Measurements from ENCODE around the gene BCAR1. TPM values are rescaled to one million over a fixed set of nuclear protein-coding genes. Genes with fewer than 3 reads are reported as not detected.

The BCAR1 gene
- polyA plus RNA-seq, 2 donors = 20.2 to 25.7 TPM

DNA sequence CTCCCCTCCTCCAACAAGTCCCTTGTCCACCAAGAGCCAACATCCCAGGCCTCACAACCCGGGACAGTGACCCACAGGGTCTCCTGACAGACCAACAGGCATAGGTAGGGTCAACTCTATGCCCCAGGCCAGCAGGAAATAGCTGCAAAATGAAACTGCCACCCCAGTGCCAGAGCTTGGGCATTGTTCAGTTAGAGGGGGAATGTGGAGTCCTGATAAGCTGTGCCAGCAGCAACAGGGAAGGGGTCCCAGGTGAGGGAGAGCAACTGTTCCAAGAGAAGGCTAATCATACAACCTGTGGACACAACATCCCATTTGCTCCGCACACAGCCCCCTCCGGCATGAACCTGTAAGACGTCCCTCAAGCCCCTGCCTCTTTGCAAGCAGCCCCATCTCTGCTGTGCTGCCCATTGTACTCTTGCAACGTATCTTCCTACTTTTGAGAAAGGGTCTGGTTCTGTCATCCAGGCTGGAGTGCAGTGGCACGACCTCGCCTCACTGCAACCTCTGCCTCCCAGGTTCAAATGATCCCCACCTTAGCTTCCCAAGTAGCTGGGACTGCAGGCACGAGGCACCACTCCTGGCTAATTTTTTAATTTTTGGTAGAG lies 61.7 kb downstream of the BCAR1 start:
- H3K4me3 ChIP-seq (ENCODE audit: low read depth in 1 of 2, low read length in 2 of 2) = no peak overlapping the region
- H3K9me3 ChIP-seq (ENCODE audit: control insufficient read depth in 2 of 2, insufficient read depth in 1 of 2, low read depth in 1 of 2, low read length in 1 of 2) = peaks cover 0 to 2% of the 10 kb centered on the region in 2 donors
- peaks cover 0 to 4% of the 10 kb centered on the region in 2 donors for H3K4me1 ChIP-seq (ENCODE audit: control insufficient read depth in 2 of 2, insufficient read depth in 2 of 2, low read length in 1 of 2)
- H3K27me3 ChIP-seq (ENCODE audit: control insufficient read depth in 1 of 2, insufficient read depth in 2 of 2, low read length in 2 of 2) = no peaks in the 10 kb centered on the region
- H3K36me3 ChIP-seq (ENCODE audit: control insufficient read depth in 2 of 2, insufficient read depth in 2 of 2, low read length in 1 of 2) = no peaks in the 10 kb centered on the region
- H3K27ac ChIP-seq (ENCODE audit: low read depth in 2 of 2, low read length in 1 of 2) = no peak overlapping the region
- 80 to 87% methylated on average over 8 of the region's 8 CpGs for WGBS, 2 donors

DNA sequence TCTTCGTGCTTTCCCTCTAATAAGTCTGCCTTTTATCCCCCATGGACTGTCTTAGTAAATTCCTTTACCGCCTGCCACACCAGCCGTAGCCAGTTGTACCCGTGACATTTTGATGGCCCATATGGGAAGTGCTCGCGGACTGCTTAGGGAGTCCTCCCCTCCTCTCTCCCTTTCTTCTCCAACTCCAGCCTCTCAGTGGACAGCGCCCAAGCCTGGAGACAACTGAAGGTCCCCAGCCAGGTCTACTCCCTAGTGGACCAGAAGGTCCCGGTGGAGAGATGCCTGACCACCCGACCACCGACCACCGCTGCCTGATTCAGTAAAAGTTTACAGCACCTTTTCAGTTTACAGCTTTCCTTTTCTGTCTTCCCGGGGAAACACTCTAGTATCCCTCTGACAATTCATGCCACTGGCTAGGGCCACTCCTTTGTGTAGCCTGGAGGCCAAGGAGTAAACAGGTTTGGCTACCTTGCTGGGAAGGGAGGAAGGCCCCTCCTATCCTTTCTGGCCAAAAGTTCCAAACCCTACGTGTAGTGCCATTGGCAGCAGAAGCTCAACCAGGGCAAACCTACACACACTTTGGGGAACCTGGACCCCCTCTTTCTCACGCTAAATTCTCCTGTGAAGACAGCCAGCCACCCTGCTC lies 62.5 kb downstream of the BCAR1 start:
- 83 to 87% methylated on average over 14 of the region's 14 CpGs for WGBS, 2 donors

DNA sequence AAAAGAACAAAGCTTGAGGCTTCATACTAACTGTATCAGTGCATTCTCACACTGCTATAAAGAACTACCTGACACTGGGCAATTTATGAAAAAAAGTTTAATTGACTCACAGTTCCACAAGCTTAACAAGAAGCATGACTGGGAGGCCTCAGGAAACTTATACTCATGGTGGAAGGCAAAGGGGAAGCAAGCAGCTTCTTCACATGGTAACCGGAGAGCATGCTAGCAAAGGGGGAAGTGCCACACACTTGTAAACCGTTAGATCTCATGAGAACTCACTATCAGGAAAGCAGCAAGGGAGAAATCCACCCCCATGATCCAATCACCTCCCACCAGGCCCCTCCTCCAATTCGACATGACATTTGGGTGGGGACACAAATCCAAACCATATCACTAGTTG lies 69.8 kb downstream of the BCAR1 start:
- Histone ChIP-seq H3K27ac (ENCODE audit: low read depth in 2 of 2, low read length in 1 of 2) (no peak overlapping the region), H3K9me3 (ENCODE audit: control insufficient read depth in 2 of 2, insufficient read depth in 1 of 2, low read depth in 1 of 2, low read length in 1 of 2) (peaks cover under 1 to 2% of the 10 kb centered on the region in 2 donors), H3K36me3 (ENCODE audit: control insufficient read depth in 2 of 2, insufficient read depth in 2 of 2, low read length in 1 of 2) (no peaks in the 10 kb centered on the region), H3K4me1 (ENCODE audit: control insufficient read depth in 2 of 2, insufficient read depth in 2 of 2, low read length in 1 of 2) (no peaks in the 10 kb centered on the region), H3K4me3 (ENCODE audit: low read depth in 1 of 2, low read length in 2 of 2) (no peak overlapping the region), H3K27me3 (ENCODE audit: control insufficient read depth in 1 of 2, insufficient read depth in 2 of 2, low read length in 2 of 2) (no peaks in the 10 kb centered on the region)
- 35 to 43% methylated on average over 3 of the region's 3 CpGs for WGBS, 2 donors

More for the DNA sequence above, 62.5 kb downstream of the BCAR1 start:
- Histone ChIP-seq H3K4me1 (ENCODE audit: control insufficient read depth in 2 of 2, insufficient read depth in 2 of 2, low read length in 1 of 2) (peaks cover 0 to 4% of the 10 kb centered on the region in 2 donors), H3K27me3 (ENCODE audit: control insufficient read depth in 1 of 2, insufficient read depth in 2 of 2, low read length in 2 of 2) (no peaks in the 10 kb centered on the region), H3K4me3 (ENCODE audit: low read depth in 1 of 2, low read length in 2 of 2) (no peak overlapping the region), H3K36me3 (ENCODE audit: control insufficient read depth in 2 of 2, insufficient read depth in 2 of 2, low read length in 1 of 2) (no peaks in the 10 kb centered on the region), H3K9me3 (ENCODE audit: control insufficient read depth in 2 of 2, insufficient read depth in 1 of 2, low read depth in 1 of 2, low read length in 1 of 2) (peaks cover 0 to 2% of the 10 kb centered on the region in 2 donors), H3K27ac (ENCODE audit: low read depth in 2 of 2, low read length in 1 of 2) (no peak overlapping the region)

- no peaks in the 10 kb centered on the region for H3K4me1 ChIP-seq (ENCODE audit: control insufficient read depth in 2 of 2, insufficient read depth in 2 of 2, low read length in 1 of 2)
- 89 to 96% methylated on average over 6 of the region's 6 CpGs for WGBS, 2 donors
Measured at GRCh38 chr16:75179208-75179607, 72.2 kb downstream of the BCAR1 start.

More at GRCh38 chr16:75179208-75179607, 72.2 kb downstream of the BCAR1 start:
- H3K4me3 ChIP-seq (ENCODE audit: low read depth in 1 of 2, low read length in 2 of 2) = no peak overlapping the region
- H3K27me3 ChIP-seq (ENCODE audit: control insufficient read depth in 1 of 2, insufficient read depth in 2 of 2, low read length in 2 of 2) = no peaks in the 10 kb centered on the region
- H3K36me3 ChIP-seq (ENCODE audit: control insufficient read depth in 2 of 2, insufficient read depth in 2 of 2, low read length in 1 of 2) = no peaks in the 10 kb centered on the region
- peaks cover 6 to 12% of the 10 kb centered on the region in 2 donors for H3K9me3 ChIP-seq (ENCODE audit: control insufficient read depth in 2 of 2, insufficient read depth in 1 of 2, low read depth in 1 of 2, low read length in 1 of 2)
- H3K27ac ChIP-seq (ENCODE audit: low read depth in 2 of 2, low read length in 1 of 2) = no peak overlapping the region

Other genes starting within 250 kb of the BCAR1 start
- gene LDHD, start 134.8 kb downstream of the BCAR1 start, polyA plus RNA-seq = 10 to 100 TPM; 11.8 to 12.6 TPM
- gene ZFP1, start 103.1 kb downstream of the BCAR1 start, polyA plus RNA-seq = 1 to 10 TPM; 2.5 TPM
- gene CTRB2, start 44.5 kb downstream of the BCAR1 start, polyA plus RNA-seq = 1 to 10 TPM in 1 of 2 donors, under 1 TPM in 1; 0.35 to 1.7 TPM
- 1 to 10 TPM in 1 of 2 donors, under 1 TPM in 1; 0.34 to 2.0 TPM for gene CTRB1, start 32.6 kb downstream of the BCAR1 start, polyA plus RNA-seq
- gene CFDP1, start 181.9 kb upstream of the BCAR1 start, polyA plus RNA-seq = 10 to 100 TPM; 34.9 to 37.1 TPM
- gene TMEM170A, start 213.1 kb upstream of the BCAR1 start, polyA plus RNA-seq = 1 to 10 TPM; 5.0 to 5.2 TPM
- gene CHST6, start 243.8 kb upstream of the BCAR1 start, polyA plus RNA-seq = 1 to 10 TPM in 1 of 2 donors, under 1 TPM in 1; 0.39 to 2.0 TPM

All from esophagus (tissue), 2 donors.